HEK293 (cell line): ENCODE results near the gene HOXA11.

Experiments used
- CTCF ChIA-PET: fragments of 350-600 bp; formaldehyde crosslinking; extraction: SDS; loops from one replicate; lab custom pipeline; 2021; ENCODE audit warnings: antibody characterized with exemption; lab: Yijun Ruan, JAX
- POLR2A ChIA-PET: fragments of 300-600 bp; formaldehyde crosslinking; extraction: SDS; loops from one replicate; lab custom pipeline; 2020; ENCODE audit warnings: antibody characterized with exemption, inconsistent platforms; lab: Yijun Ruan, JAX
- H3K27ac ChIP-seq: fragments of 200-500 bp; sonication (Bioruptor generic); 2 replicates; pipeline ENCODE4 v1.5.1; 2014; ENCODE audit warnings: low read depth, low read length, control low read depth, inconsistent platforms; ENCODE audit errors: extremely low read depth
- H3K36me3 ChIP-seq, 2 experiments: fragments of 200-500 bp in 1 of 2; sonication (Bioruptor generic) in 1 of 2; 1 replicate in 1 of 2; 2 replicates in 1 of 2; pipeline ENCODE4 v1.5.1; 2014 to 2017; ENCODE audit warnings: inconsistent platforms in 2 of 2, low read length in 2 of 2; ENCODE audit not compliant: control insufficient read depth in 2 of 2, insufficient read depth in 1 of 2
- H3K4me1 ChIP-seq: fragments of 200-500 bp; sonication (Bioruptor generic); 2 replicates; pipeline ENCODE4 v1.5.1; 2014; ENCODE audit warnings: mild to moderate bottlenecking, low read length, inconsistent platforms; ENCODE audit not compliant: control insufficient read depth, insufficient read depth
- H3K4me3 ChIP-seq: 2 replicates; pipeline ENCODE4 v1.5.1; 2011; ENCODE audit warnings: low read depth, mild to moderate bottlenecking, control low read depth, low read length, moderate library complexity
- H3K9me3 ChIP-seq: fragments of 200-500 bp; sonication (Bioruptor generic); 2 replicates; pipeline ENCODE4 v1.5.1; 2014; ENCODE audit warnings: low read depth, low read length, inconsistent platforms; ENCODE audit not compliant: control insufficient read depth, insufficient read depth
- HOXA7 ChIP-seq: sonication (generic); formaldehyde crosslinking; IDR thresholded peaks from 2 replicates; pipeline ENCODE4 v1.8.1; 2022; ENCODE audit warnings: missing genetic modification reagents, borderline replicate concordance
- KLF8 ChIP-seq: fragments of 450-650 bp; formaldehyde crosslinking; IDR thresholded peaks from 2 replicates; pipeline ENCODE4 v1.5.1; 2016; ENCODE audit warnings: missing biosample characterization, missing genetic modification characterization
- PRDM1 ChIP-seq: fragments of 450-650 bp; formaldehyde crosslinking; IDR thresholded peaks from 2 replicates; pipeline ENCODE4; 2016; ENCODE audit warnings: missing biosample characterization, missing genetic modification characterization
- SP2 ChIP-seq: fragments of 450-650 bp; formaldehyde crosslinking; IDR thresholded peaks from 2 replicates; pipeline ENCODE4 v1.5.1; 2016; ENCODE audit warnings: missing biosample characterization, missing genetic modification characterization
- ZBTB20 ChIP-seq: fragments of 450-650 bp; formaldehyde crosslinking; IDR thresholded peaks from 2 replicates; pipeline ENCODE4 v1.5.1; 2016; ENCODE audit warnings: missing biosample characterization, missing genetic modification characterization
- ZBTB7A ChIP-seq: fragments of 450-650 bp; formaldehyde crosslinking; IDR thresholded peaks from 2 replicates; pipeline ENCODE4 v1.5.1; 2016; ENCODE audit warnings: low read depth, missing biosample characterization, missing genetic modification characterization
- ZFHX2 ChIP-seq: fragments of 450-650 bp; formaldehyde crosslinking; conservative IDR thresholded peaks from 2 replicates; pipeline ENCODE4 v1.5.1; 2016; ENCODE audit warnings: missing biosample characterization, missing genetic modification characterization
- ZFP3 ChIP-seq: fragments of 450-650 bp; formaldehyde crosslinking; IDR thresholded peaks from 2 replicates; pipeline ENCODE4 v1.5.1; 2016; ENCODE audit warnings: low read depth, missing biosample characterization, missing genetic modification characterization
- ZIC2 ChIP-seq: fragments of 450-650 bp; formaldehyde crosslinking; IDR thresholded peaks from 2 replicates; pipeline ENCODE4 v1.5.1; 2016; ENCODE audit warnings: missing biosample characterization, missing genetic modification characterization
- ZNF138 ChIP-seq: fragments of 450-650 bp; formaldehyde crosslinking; IDR thresholded peaks from 2 replicates; pipeline ENCODE4 v1.5.1; 2016; ENCODE audit warnings: missing biosample characterization, missing genetic modification characterization, borderline replicate concordance
- ZNF157 ChIP-seq: fragments of 450-650 bp; formaldehyde crosslinking; IDR thresholded peaks from 2 replicates; pipeline ENCODE4 v1.5.1; 2016; ENCODE audit warnings: missing biosample characterization, missing genetic modification characterization
- ZNF335 ChIP-seq: fragments of 450-650 bp; formaldehyde crosslinking; conservative IDR thresholded peaks from 2 replicates; pipeline ENCODE4 v1.5.1; 2016; ENCODE audit warnings: missing biosample characterization, missing genetic modification characterization
- ZNF366 ChIP-seq: fragments of 450-650 bp; formaldehyde crosslinking; conservative IDR thresholded peaks from 2 replicates; pipeline ENCODE4 v1.5.1; 2016; ENCODE audit warnings: missing biosample characterization, missing genetic modification characterization
- ZNF404 ChIP-seq: fragments of 450-650 bp; formaldehyde crosslinking; IDR thresholded peaks from 2 replicates; pipeline ENCODE4 v1.5.1; 2017; ENCODE audit warnings: missing biosample characterization, missing genetic modification characterization
- ZNF530 ChIP-seq: fragments of 450-650 bp; formaldehyde crosslinking; IDR thresholded peaks from 2 replicates; pipeline ENCODE4 v1.5.1; 2016; ENCODE audit warnings: low read depth, missing biosample characterization, missing genetic modification characterization
- ZNF558 ChIP-seq: fragments of 450-650 bp; formaldehyde crosslinking; IDR thresholded peaks from 2 replicates; pipeline ENCODE4 v1.5.1; 2016; ENCODE audit warnings: missing biosample characterization, missing genetic modification characterization
- ZNF596 ChIP-seq: fragments of 450-650 bp; IDR thresholded peaks from 2 replicates; pipeline ENCODE4 v1.5.0; 2018; ENCODE audit warnings: missing biosample characterization, mild to moderate bottlenecking, missing genetic modification characterization, moderate library complexity
- ZNF707 ChIP-seq: fragments of 450-650 bp; formaldehyde crosslinking; IDR thresholded peaks from 2 replicates; pipeline ENCODE4 v1.5.1; 2016; ENCODE audit warnings: missing biosample characterization, missing genetic modification characterization
- ZNF791 ChIP-seq: fragments of 450-650 bp; formaldehyde crosslinking; IDR thresholded peaks from 2 replicates; pipeline ENCODE4 v1.5.1; 2016; ENCODE audit warnings: missing biosample characterization, missing genetic modification characterization
- ZSCAN16 ChIP-seq: fragments of 450-650 bp; formaldehyde crosslinking; IDR thresholded peaks from 2 replicates; pipeline ENCODE4 v1.5.1; 2016; ENCODE audit warnings: missing biosample characterization, missing genetic modification characterization
- ZSCAN23 ChIP-seq: fragments of 450-650 bp; formaldehyde crosslinking; IDR thresholded peaks from 2 replicates; pipeline ENCODE4 v1.5.1; 2016; ENCODE audit warnings: missing biosample characterization, missing genetic modification characterization
- TF ChIP-seq, protein P1 (sequence below): fragments of 450-650 bp; formaldehyde crosslinking; IDR thresholded peaks from 2 replicates; pipeline ENCODE4 v1.5.1; 2016; ENCODE audit warnings: missing biosample characterization, missing genetic modification characterization
- TF ChIP-seq, protein P2 (sequence below): fragments of 450-650 bp; formaldehyde crosslinking; IDR thresholded peaks from 2 replicates; pipeline ENCODE4 v1.5.1; 2016; ENCODE audit warnings: missing biosample characterization, missing genetic modification characterization
- TF ChIP-seq, protein P3 (sequence below): fragments of 450-650 bp; formaldehyde crosslinking; IDR thresholded peaks from 2 replicates; pipeline ENCODE4 v1.5.1; 2016; ENCODE audit warnings: missing biosample characterization, missing genetic modification characterization
- TF ChIP-seq, protein P4 (sequence below): fragments of 450-650 bp; formaldehyde crosslinking; IDR thresholded peaks from 2 replicates; pipeline ENCODE4 v1.5.1; 2016; ENCODE audit warnings: missing biosample characterization, missing genetic modification characterization

The HOXA11 gene

DNA sequence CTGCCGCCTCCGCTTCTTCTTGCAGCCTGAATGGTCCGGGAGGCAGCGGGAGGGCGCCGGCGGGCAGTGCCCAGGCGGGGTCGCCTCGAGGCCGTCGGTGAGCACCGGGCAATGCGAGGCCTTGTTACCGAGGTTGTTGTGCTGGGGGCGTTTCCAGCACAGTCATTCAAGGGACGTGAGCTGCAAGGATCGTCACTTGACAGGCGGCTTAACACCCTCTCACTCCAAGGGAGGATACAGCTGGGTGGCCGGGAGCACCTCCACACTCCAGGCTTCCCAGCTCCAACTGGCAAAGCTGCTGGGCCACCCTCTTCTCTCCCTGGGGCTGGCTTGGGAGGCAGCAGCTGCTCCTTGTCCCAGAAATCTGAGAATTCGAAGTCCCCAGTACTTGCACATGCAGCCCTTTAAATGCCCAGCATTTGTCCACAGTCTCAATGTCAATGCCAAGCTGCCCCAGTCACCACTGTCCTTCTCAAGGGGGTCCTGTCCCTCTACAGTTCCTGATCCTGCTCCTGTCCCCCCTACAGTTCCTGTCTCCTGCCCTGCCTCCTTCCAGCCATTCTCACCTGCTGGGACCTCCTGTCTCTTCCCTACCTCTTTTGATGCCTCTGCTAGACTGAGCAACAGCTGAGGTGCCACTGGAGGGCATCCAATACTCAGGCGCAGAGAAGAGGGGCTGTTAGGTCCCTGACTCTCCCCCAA, 4.4 kb upstream of the HOXA11 start (continued):
- TF ChIP-seq SP2 (peak; percentile 38), HOXA7 (no peak), ZIC2 (peak; percentile 60)

DNA sequence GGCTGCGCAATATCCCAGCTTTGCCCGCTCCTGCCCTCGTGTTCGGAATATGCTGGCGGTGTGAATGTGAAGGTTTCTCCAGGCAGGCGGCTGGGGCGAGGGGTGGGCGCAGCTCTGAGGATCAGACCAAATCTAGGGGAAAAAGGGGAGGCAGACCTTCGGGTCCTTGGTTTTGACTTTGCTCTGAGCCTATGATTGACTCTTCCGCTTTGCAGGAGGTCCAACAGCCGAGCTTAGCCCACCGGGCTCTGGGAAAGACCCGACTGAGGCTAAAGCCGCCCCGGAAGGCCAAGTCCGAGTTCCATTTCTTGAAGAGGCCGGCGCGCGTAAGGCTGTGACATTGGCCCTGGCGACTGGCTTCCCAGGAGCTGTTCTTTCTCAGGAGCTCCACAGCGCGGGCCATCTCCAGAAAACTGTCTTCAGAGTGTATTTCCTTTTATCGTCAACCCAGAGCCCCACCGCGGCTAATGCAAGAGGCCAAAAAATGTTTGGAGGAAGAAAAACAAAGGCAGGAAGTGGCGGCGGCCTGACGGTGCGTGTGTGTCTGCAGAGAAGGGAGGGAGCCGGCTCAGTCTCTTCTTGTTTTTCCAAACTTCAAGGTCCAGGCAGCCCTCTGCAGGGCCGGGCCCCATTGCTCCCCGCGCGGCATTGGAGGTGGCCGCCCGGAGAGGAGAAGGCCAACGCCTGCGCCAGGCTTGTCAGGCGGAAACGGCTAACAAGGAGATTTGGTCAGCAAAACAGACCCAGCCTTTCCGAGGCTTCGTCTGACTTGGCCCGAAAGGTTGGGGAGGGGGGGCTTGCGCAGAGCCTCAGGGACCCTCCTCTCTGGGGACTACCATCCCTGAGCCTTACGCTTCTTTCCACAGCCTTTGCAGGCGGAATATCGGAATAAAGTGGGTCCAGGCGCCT, 3.6 kb upstream of the HOXA11 start:
- CTCF ChIA-PET: interaction anchor here (0.6 to 1.2 kb wide), 6 partner anchors 9 to 745 kb away, joined by 3 to 5 read pairs (median 3); no protein-coding TSS in a partner anchor
- Histone ChIP-seq H3K36me3 (peaks cover 4 to 16% of the 10 kb centered on the region in 2 experiments; a peak in 1 of 3 replicates), H3K4me1 (peaks cover 20% of the 10 kb centered on the region), H3K9me3 (no peaks in the 10 kb centered on the region), H3K27ac (peak overlapping the region; percentile 79; the same call in 1 of the 2 replicates), H3K4me3 (peak overlapping the region; percentile 46)
- POLR2A ChIA-PET: interaction anchor here (2.3 to 7.6 kb wide), 3 partner anchors 9 to 16 kb away, joined by 8 to 237 read pairs (median 36); partner anchors contain the start of genes HOXA10 and HOXA13
- TF ChIP-seq ZFHX2 (tag by site-specific recombination): no peak
- TF ChIP-seq ZSCAN23 (tag by site-specific recombination): no peak
- no peak for TF ChIP-seq ZNF138 (tag by site-specific recombination)
- peak; percentile 41; the same call in 1 of the 2 replicates for TF ChIP-seq ZNF335 (tag by site-specific recombination)
- TF ChIP-seq, protein P1, sequence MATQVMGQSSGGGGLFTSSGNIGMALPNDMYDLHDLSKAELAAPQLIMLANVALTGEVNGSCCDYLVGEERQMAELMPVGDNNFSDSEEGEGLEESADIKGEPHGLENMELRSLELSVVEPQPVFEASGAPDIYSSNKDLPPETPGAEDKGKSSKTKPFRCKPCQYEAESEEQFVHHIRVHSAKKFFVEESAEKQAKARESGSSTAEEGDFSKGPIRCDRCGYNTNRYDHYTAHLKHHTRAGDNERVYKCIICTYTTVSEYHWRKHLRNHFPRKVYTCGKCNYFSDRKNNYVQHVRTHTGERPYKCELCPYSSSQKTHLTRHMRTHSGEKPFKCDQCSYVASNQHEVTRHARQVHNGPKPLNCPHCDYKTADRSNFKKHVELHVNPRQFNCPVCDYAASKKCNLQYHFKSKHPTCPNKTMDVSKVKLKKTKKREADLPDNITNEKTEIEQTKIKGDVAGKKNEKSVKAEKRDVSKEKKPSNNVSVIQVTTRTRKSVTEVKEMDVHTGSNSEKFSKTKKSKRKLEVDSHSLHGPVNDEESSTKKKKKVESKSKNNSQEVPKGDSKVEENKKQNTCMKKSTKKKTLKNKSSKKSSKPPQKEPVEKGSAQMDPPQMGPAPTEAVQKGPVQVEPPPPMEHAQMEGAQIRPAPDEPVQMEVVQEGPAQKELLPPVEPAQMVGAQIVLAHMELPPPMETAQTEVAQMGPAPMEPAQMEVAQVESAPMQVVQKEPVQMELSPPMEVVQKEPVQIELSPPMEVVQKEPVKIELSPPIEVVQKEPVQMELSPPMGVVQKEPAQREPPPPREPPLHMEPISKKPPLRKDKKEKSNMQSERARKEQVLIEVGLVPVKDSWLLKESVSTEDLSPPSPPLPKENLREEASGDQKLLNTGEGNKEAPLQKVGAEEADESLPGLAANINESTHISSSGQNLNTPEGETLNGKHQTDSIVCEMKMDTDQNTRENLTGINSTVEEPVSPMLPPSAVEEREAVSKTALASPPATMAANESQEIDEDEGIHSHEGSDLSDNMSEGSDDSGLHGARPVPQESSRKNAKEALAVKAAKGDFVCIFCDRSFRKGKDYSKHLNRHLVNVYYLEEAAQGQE (tag by site-specific recombination): no peak
- TF ChIP-seq ZBTB20 (tag by site-specific recombination): no peak
- no peak for TF ChIP-seq ZNF558 (tag by site-specific recombination)
- TF ChIP-seq, protein P2, sequence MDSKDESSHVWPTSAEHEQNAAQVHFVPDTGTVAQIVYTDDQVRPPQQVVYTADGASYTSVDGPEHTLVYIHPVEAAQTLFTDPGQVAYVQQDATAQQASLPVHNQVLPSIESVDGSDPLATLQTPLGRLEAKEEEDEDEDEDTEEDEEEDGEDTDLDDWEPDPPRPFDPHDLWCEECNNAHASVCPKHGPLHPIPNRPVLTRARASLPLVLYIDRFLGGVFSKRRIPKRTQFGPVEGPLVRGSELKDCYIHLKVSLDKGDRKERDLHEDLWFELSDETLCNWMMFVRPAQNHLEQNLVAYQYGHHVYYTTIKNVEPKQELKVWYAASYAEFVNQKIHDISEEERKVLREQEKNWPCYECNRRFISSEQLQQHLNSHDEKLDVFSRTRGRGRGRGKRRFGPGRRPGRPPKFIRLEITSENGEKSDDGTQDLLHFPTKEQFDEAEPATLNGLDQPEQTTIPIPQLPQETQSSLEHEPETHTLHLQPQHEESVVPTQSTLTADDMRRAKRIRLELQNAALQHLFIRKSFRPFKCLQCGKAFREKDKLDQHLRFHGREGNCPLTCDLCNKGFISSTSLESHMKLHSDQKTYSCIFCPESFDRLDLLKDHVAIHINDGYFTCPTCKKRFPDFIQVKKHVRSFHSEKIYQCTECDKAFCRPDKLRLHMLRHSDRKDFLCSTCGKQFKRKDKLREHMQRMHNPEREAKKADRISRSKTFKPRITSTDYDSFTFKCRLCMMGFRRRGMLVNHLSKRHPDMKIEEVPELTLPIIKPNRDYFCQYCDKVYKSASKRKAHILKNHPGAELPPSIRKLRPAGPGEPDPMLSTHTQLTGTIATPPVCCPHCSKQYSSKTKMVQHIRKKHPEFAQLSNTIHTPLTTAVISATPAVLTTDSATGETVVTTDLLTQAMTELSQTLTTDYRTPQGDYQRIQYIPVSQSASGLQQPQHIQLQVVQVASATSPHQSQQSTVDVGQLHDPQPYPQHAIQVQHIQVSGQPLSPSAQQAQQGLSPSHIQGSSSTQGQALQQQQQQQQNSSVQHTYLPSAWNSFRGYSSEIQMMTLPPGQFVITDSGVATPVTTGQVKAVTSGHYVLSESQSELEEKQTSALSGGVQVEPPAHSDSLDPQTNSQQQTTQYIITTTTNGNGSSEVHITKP (tag by site-specific recombination): peak; percentile 92
- TF ChIP-seq ZNF157 (tag by site-specific recombination): no peak
- TF ChIP-seq ZNF404 (tag by site-specific recombination): no peak
- TF ChIP-seq, protein P3, sequence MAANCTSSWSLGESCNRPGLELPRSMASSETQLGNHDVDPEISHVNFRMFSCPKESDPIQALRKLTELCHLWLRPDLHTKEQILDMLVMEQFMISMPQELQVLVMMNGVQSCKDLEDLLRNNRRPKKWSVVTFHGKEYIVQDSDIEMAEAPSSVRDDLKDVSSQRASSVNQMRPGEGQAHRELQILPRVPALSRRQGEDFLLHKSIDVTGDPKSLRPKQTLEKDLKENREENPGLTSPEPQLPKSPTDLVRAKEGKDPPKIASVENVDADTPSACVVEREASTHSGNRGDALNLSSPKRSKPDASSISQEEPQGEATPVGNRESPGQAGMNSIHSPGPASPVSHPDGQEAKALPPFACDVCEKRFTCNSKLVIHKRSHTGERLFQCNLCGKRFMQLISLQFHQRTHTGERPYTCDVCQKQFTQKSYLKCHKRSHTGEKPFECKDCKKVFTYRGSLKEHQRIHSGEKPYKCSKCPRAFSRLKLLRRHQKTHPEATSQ (tag by site-specific recombination): no peak
- no peak for TF ChIP-seq ZBTB7A (tag by site-specific recombination)
- no peak for TF ChIP-seq PRDM1 (tag by site-specific recombination)
- TF ChIP-seq ZNF596 (tag by site-specific recombination): no peak
- no peak for TF ChIP-seq KLF8
- no peak for TF ChIP-seq ZSCAN16
- TF ChIP-seq ZNF366 (tag by site-specific recombination): no peak
- TF ChIP-seq ZNF791: no peak
- no peak for TF ChIP-seq ZNF707 (tag by site-specific recombination)
- TF ChIP-seq, protein P4, sequence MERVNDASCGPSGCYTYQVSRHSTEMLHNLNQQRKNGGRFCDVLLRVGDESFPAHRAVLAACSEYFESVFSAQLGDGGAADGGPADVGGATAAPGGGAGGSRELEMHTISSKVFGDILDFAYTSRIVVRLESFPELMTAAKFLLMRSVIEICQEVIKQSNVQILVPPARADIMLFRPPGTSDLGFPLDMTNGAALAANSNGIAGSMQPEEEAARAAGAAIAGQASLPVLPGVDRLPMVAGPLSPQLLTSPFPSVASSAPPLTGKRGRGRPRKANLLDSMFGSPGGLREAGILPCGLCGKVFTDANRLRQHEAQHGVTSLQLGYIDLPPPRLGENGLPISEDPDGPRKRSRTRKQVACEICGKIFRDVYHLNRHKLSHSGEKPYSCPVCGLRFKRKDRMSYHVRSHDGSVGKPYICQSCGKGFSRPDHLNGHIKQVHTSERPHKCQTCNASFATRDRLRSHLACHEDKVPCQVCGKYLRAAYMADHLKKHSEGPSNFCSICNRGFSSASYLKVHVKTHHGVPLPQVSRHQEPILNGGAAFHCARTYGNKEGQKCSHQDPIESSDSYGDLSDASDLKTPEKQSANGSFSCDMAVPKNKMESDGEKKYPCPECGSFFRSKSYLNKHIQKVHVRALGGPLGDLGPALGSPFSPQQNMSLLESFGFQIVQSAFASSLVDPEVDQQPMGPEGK: no peak; the same call in 1 of the 2 replicates
- TF ChIP-seq ZNF530 (tag by site-specific recombination): no peak
- TF ChIP-seq ZFP3: no peak
